Measurements from ENCODE around the gene CPA5.

CPA5 gene

GRCh38 chr7:130332259-130333053 lies 12.2 kb upstream of the CPA5 start:
- DNase-seq: no peak
- no peak overlapping the region for H3K4ac ChIP-seq (ENCODE audit: low read depth in 1 of 2, low read length in 2 of 2)
- no peaks in the 10 kb centered on the region for H3K4me1 ChIP-seq (ENCODE audit: control insufficient read depth, insufficient read depth, low read depth, low read length)
- no peaks in the 10 kb centered on the region for H3K79me1 ChIP-seq (replicated peaks; ENCODE audit: low read length, poor library complexity, severe bottlenecking)
- H2AK5ac ChIP-seq (ENCODE audit: low read length, severe bottlenecking): no peak overlapping the region
- no peak overlapping the region for H2BK12ac ChIP-seq (ENCODE audit: low read length in 2 of 2)
- H2BK15ac ChIP-seq (ENCODE audit: low read depth, poor library complexity, severe bottlenecking): no peak overlapping the region
- H2BK5ac ChIP-seq (ENCODE audit: low read depth, low read length, poor library complexity, severe bottlenecking): no peak overlapping the region
- H3K9ac ChIP-seq (ENCODE audit: low read length): no peak overlapping the region
- no peaks in the 10 kb centered on the region for H3K27me3 ChIP-seq (ENCODE audit: control insufficient read depth in 1 of 2, insufficient read depth in 1 of 2, low read length in 2 of 2)
- no peaks in the 10 kb centered on the region for H3K9me3 ChIP-seq (ENCODE audit: control insufficient read depth, low read length)
- no peak overlapping the region for H3K14ac ChIP-seq (ENCODE audit: low read length in 2 of 2)
- H4K8ac ChIP-seq (ENCODE audit: low read length): no peak overlapping the region
- no peaks in the 10 kb centered on the region for H3K36me3 ChIP-seq (ENCODE audit: control insufficient read depth in 1 of 2, insufficient read depth in 2 of 2, low read depth in 1 of 2, low read length in 2 of 2)
- H3K27ac ChIP-seq (ENCODE audit: low read length, poor library complexity, severe bottlenecking): no peak overlapping the region
- H4K91ac ChIP-seq (ENCODE audit: low read length): no peak overlapping the region
- no peak overlapping the region for H3K23ac ChIP-seq (ENCODE audit: low read length in 2 of 2)
- H2AFZ ChIP-seq (ENCODE audit: low read depth, low read length): no peak overlapping the region
- H2BK120ac ChIP-seq (ENCODE audit: low read depth, low read length): no peak overlapping the region
- WGBS: 100% methylated on average over 1 of the region's 4 CpGs
- no peak overlapping the region for H3K4me3 ChIP-seq (ENCODE audit: insufficient read depth in 1 of 2, low read depth in 1 of 2, low read length in 2 of 2)
- no peak overlapping the region for H3K4me2 ChIP-seq (ENCODE audit: low read length, poor library complexity, severe bottlenecking)
- no peak overlapping the region for H3K18ac ChIP-seq (ENCODE audit: low read depth in 1 of 2, low read length in 2 of 2)

- Histone ChIP-seq H2BK5ac (ENCODE audit: low read depth, low read length, poor library complexity, severe bottlenecking) (peak overlapping the region; percentile 44), H4K8ac (ENCODE audit: low read length) (no peak overlapping the region), H3K27me3 (ENCODE audit: control insufficient read depth in 1 of 2, insufficient read depth in 1 of 2, low read length in 2 of 2) (no peaks in the 10 kb centered on the region), H3K4me2 (ENCODE audit: low read length, poor library complexity, severe bottlenecking) (no peak overlapping the region), H4K91ac (ENCODE audit: low read length) (no peak overlapping the region), H2AK5ac (ENCODE audit: low read length, severe bottlenecking) (no peak overlapping the region), H2AFZ (ENCODE audit: low read depth, low read length) (no peak overlapping the region), H3K14ac (ENCODE audit: low read length in 2 of 2) (no peak overlapping the region), H2BK15ac (ENCODE audit: low read depth, poor library complexity, severe bottlenecking) (no peak overlapping the region), H2BK120ac (ENCODE audit: low read depth, low read length) (no peak overlapping the region), H3K4me1 (ENCODE audit: control insufficient read depth, insufficient read depth, low read depth, low read length) (no peaks in the 10 kb centered on the region), H2BK12ac (ENCODE audit: low read length in 2 of 2) (no peak overlapping the region), H3K9ac (ENCODE audit: low read length) (peak overlapping the region; percentile 83), H3K23ac (ENCODE audit: low read length in 2 of 2) (no peak overlapping the region), H3K4ac (ENCODE audit: low read depth in 1 of 2, low read length in 2 of 2) (no peak overlapping the region), H3K36me3 (ENCODE audit: control insufficient read depth in 1 of 2, insufficient read depth in 2 of 2, low read depth in 1 of 2, low read length in 2 of 2) (no peaks in the 10 kb centered on the region), H3K4me3 (ENCODE audit: insufficient read depth in 1 of 2, low read depth in 1 of 2, low read length in 2 of 2) (no peak overlapping the region), H3K27ac (ENCODE audit: low read length, poor library complexity, severe bottlenecking) (no peak overlapping the region), H3K18ac (ENCODE audit: low read depth in 1 of 2, low read length in 2 of 2) (no peak overlapping the region), H3K9me3 (ENCODE audit: control insufficient read depth, low read length) (no peaks in the 10 kb centered on the region), H3K79me1 (replicated peaks; ENCODE audit: low read length, poor library complexity, severe bottlenecking) (no peaks in the 10 kb centered on the region)
- no CpG with 5 or more reads among the region's 2 CpGs for WGBS
- no peak for DNase-seq
These were observed 10.8 kb upstream of the CPA5 start for GRCh38 chr7:130333832-130334231.

- Histone ChIP-seq H3K4me1 (ENCODE audit: control insufficient read depth, insufficient read depth, low read depth, low read length) (no peaks in the 10 kb centered on the region), H3K23ac (ENCODE audit: low read length in 2 of 2) (no peak overlapping the region), H3K4ac (ENCODE audit: low read depth in 1 of 2, low read length in 2 of 2) (peak overlapping the region in 1 of 2 experiments; percentile 16), H2BK12ac (ENCODE audit: low read length in 2 of 2) (no peak overlapping the region), H3K14ac (ENCODE audit: low read length in 2 of 2) (no peak overlapping the region), H3K4me2 (ENCODE audit: low read length, poor library complexity, severe bottlenecking) (no peak overlapping the region), H3K4me3 (ENCODE audit: insufficient read depth in 1 of 2, low read depth in 1 of 2, low read length in 2 of 2) (peak overlapping the region in 1 of 2 experiments; percentile 2), H3K27me3 (ENCODE audit: control insufficient read depth in 1 of 2, insufficient read depth in 1 of 2, low read length in 2 of 2) (no peaks in the 10 kb centered on the region), H3K9me3 (ENCODE audit: control insufficient read depth, low read length) (no peaks in the 10 kb centered on the region), H4K8ac (ENCODE audit: low read length) (no peak overlapping the region), H2AK5ac (ENCODE audit: low read length, severe bottlenecking) (no peak overlapping the region), H2BK15ac (ENCODE audit: low read depth, poor library complexity, severe bottlenecking) (no peak overlapping the region), H3K18ac (ENCODE audit: low read depth in 1 of 2, low read length in 2 of 2) (no peak overlapping the region), H3K36me3 (ENCODE audit: control insufficient read depth in 1 of 2, insufficient read depth in 2 of 2, low read depth in 1 of 2, low read length in 2 of 2) (no peaks in the 10 kb centered on the region), H2BK120ac (ENCODE audit: low read depth, low read length) (no peak overlapping the region), H3K27ac (ENCODE audit: low read length, poor library complexity, severe bottlenecking) (no peak overlapping the region), H2BK5ac (ENCODE audit: low read depth, low read length, poor library complexity, severe bottlenecking) (no peak overlapping the region), H3K9ac (ENCODE audit: low read length) (peak overlapping the region; percentile 83), H3K79me1 (replicated peaks; ENCODE audit: low read length, poor library complexity, severe bottlenecking) (no peaks in the 10 kb centered on the region), H4K91ac (ENCODE audit: low read length) (no peak overlapping the region), H2AFZ (ENCODE audit: low read depth, low read length) (no peak overlapping the region)
- WGBS: 91% methylated on average over 3 of the region's 6 CpGs
- no peak for DNase-seq
These were observed 10.3 kb upstream of the CPA5 start for GRCh38 chr7:130334274-130334673.

- H3K23ac ChIP-seq (ENCODE audit: low read length in 2 of 2): no peak overlapping the region
- no peak overlapping the region for H2BK120ac ChIP-seq (ENCODE audit: low read depth, low read length)
- H3K18ac ChIP-seq (ENCODE audit: low read depth in 1 of 2, low read length in 2 of 2): peak overlapping the region in 1 of 2 experiments; percentile 66
- DNase-seq: no peak
- peak overlapping the region; percentile 70 for H4K91ac ChIP-seq (ENCODE audit: low read length)
- no peaks in the 10 kb centered on the region for H3K27me3 ChIP-seq (ENCODE audit: control insufficient read depth in 1 of 2, insufficient read depth in 1 of 2, low read length in 2 of 2)
- H3K9ac ChIP-seq (ENCODE audit: low read length): no peak overlapping the region
- H2AFZ ChIP-seq (ENCODE audit: low read depth, low read length): no peak overlapping the region
- no peaks in the 10 kb centered on the region for H3K4me1 ChIP-seq (ENCODE audit: control insufficient read depth, insufficient read depth, low read depth, low read length)
- H2BK15ac ChIP-seq (ENCODE audit: low read depth, poor library complexity, severe bottlenecking): peak overlapping the region; percentile 63
- 92% methylated on average over 6 of the region's 6 CpGs for WGBS
- no peak overlapping the region for H3K14ac ChIP-seq (ENCODE audit: low read length in 2 of 2)
- no peak overlapping the region for H4K8ac ChIP-seq (ENCODE audit: low read length)
- H3K4me3 ChIP-seq (ENCODE audit: insufficient read depth in 1 of 2, low read depth in 1 of 2, low read length in 2 of 2): no peak overlapping the region
- no peaks in the 10 kb centered on the region for H3K36me3 ChIP-seq (ENCODE audit: control insufficient read depth in 1 of 2, insufficient read depth in 2 of 2, low read depth in 1 of 2, low read length in 2 of 2)
- H3K79me1 ChIP-seq (replicated peaks; ENCODE audit: low read length, poor library complexity, severe bottlenecking): no peaks in the 10 kb centered on the region
- H2AK5ac ChIP-seq (ENCODE audit: low read length, severe bottlenecking): no peak overlapping the region
- H3K27ac ChIP-seq (ENCODE audit: low read length, poor library complexity, severe bottlenecking): no peak overlapping the region
- peak overlapping the region in 1 of 2 experiments; percentile 2 for H2BK12ac ChIP-seq (ENCODE audit: low read length in 2 of 2)
- H2BK5ac ChIP-seq (ENCODE audit: low read depth, low read length, poor library complexity, severe bottlenecking): no peak overlapping the region
- H3K4ac ChIP-seq (ENCODE audit: low read depth in 1 of 2, low read length in 2 of 2): no peak overlapping the region
- no peaks in the 10 kb centered on the region for H3K9me3 ChIP-seq (ENCODE audit: control insufficient read depth, low read length)
- H3K4me2 ChIP-seq (ENCODE audit: low read length, poor library complexity, severe bottlenecking): no peak overlapping the region
These were observed 7.1 kb upstream of the CPA5 start for GRCh38 chr7:130337410-130337971.
